CD14-positive monocyte (primary cell): ENCODE results near the gene TANGO2. TPM values are rescaled to one million over a fixed set of nuclear protein-coding genes. Genes with fewer than 3 reads are reported as not detected.

Experiments
- DNase-seq, 3 donors: peaks; one replicate each; pipeline ENCODE4 v3.0.0-alpha.2; 2011 to 2022
- H2AFZ ChIP-seq: 2 replicates; pipeline ENCODE4 v1.6.0; 2012; ENCODE audit warnings: mild to moderate bottlenecking, low read depth, low read length, inconsistent platforms; ENCODE audit not compliant: insufficient read depth, poor library complexity, severe bottlenecking
- H3K27ac ChIP-seq, 2 donors: 1 replicate in 1 of 2; 2 replicates in 1 of 2; pipeline ENCODE4 v1.5.1; 2012 to 2013; ENCODE audit warnings: low read length in 2 of 2, control low read depth in 1 of 2, inconsistent platforms in 1 of 2, low read depth in 1 of 2, mild to moderate bottlenecking in 1 of 2
- H3K27me3 ChIP-seq, 2 donors: one replicate each; pipeline versions ENCODE4 v1.6.0 to v1.6.1; 2011 to 2013; ENCODE audit warnings: low read length in 2 of 2; ENCODE audit not compliant: control insufficient read depth in 2 of 2, insufficient read depth in 2 of 2
- H3K36me3 ChIP-seq, 2 donors: replicated peaks in 1 of 2; 1 replicate in 1 of 2; 2 replicates in 1 of 2; pipeline versions ENCODE4 v1.5.1 to v1.6.1; 2012 to 2013; ENCODE audit warnings: low read length in 2 of 2, control low read depth in 1 of 2, inconsistent platforms in 1 of 2, mild to moderate bottlenecking in 1 of 2; ENCODE audit not compliant: insufficient read depth in 2 of 2, control insufficient read depth in 1 of 2
- H3K4me1 ChIP-seq, 2 donors: 1 replicate in 1 of 2; 2 replicates in 1 of 2; pipeline versions ENCODE4 v1.5.1 to v1.6.1; 2012 to 2013; ENCODE audit warnings: low read length in 2 of 2, control low read depth in 1 of 2, inconsistent platforms in 1 of 2, mild to moderate bottlenecking in 1 of 2, moderate library complexity in 1 of 2; ENCODE audit not compliant: insufficient read depth in 2 of 2, control insufficient read depth in 1 of 2
- H3K4me2 ChIP-seq: replicated peaks from 2 replicates; pipeline ENCODE3; 2012; ENCODE audit warnings: low read length, moderate library complexity, mild to moderate bottlenecking; ENCODE audit not compliant: poor library complexity, severe bottlenecking; ENCODE audit errors: extremely low read depth
- H3K4me3 ChIP-seq, 3 experiments: fragments of 200-600 bp in 1 of 3; sonication (generic) in 1 of 3; replicated peaks in 1 of 3; 1 replicate in 2 of 3; 2 replicates in 1 of 3; pipeline ENCODE4 v1.5.1; 2011 to 2013; ENCODE audit warnings: low read length in 3 of 3, mild to moderate bottlenecking in 3 of 3, control low read depth in 2 of 3, low read depth in 2 of 3, inconsistent platforms in 1 of 3, moderate library complexity in 1 of 3
- H3K79me2 ChIP-seq: 2 replicates; pipeline ENCODE4 v1.6.0; 2012; ENCODE audit warnings: mild to moderate bottlenecking, control low read depth, inconsistent platforms, low read length, moderate library complexity; ENCODE audit not compliant: insufficient read depth
- H3K9ac ChIP-seq: 2 replicates; pipeline ENCODE4 v1.6.0; 2017; ENCODE audit warnings: low read length, mild to moderate bottlenecking; ENCODE audit not compliant: insufficient read depth, poor library complexity, severe bottlenecking
- H3K9me3 ChIP-seq, 2 donors: replicated peaks in 1 of 2; 1 replicate in 1 of 2; 2 replicates in 1 of 2; pipeline versions ENCODE4 v1.5.1 to v1.6.1; 2012 to 2013; ENCODE audit warnings: low read length in 2 of 2, control low read depth in 1 of 2; ENCODE audit not compliant: control insufficient read depth in 1 of 2, insufficient read depth in 1 of 2
- H4K20me1 ChIP-seq: 2 replicates; pipeline ENCODE4 v1.6.0; 2012; ENCODE audit warnings: mild to moderate bottlenecking, low read length, control low read depth, moderate library complexity; ENCODE audit not compliant: insufficient read depth
- H3K27ac Mint-ChIP-seq, 7 donors: one replicate each; pipeline ENCODE4 v1.8.0; 2020; ENCODE audit warnings: mild to moderate bottlenecking in 7 of 7, mixed read lengths in 7 of 7, moderate library complexity in 6 of 7, inconsistent platforms in 2 of 7
- H3K27me3 Mint-ChIP-seq, 3 donors: one replicate each; pipeline ENCODE4 v1.8.0; 2021 to 2022; ENCODE audit warnings: low read depth in 3 of 3, mild to moderate bottlenecking in 3 of 3, mixed read lengths in 3 of 3, moderate library complexity in 3 of 3, inconsistent platforms in 1 of 3
- H3K36me3 Mint-ChIP-seq, 2 donors: one replicate each; pipeline ENCODE4 v1.8.0; 2020; ENCODE audit warnings: mixed read lengths in 2 of 2, inconsistent platforms in 1 of 2, mild to moderate bottlenecking in 1 of 2
- H3K4me1 Mint-ChIP-seq: one replicate; pipeline ENCODE4 v1.8.0; 2020; ENCODE audit warnings: mild to moderate bottlenecking, mixed read lengths
- H3K4me3 Mint-ChIP-seq, 2 donors: one replicate each; pipeline ENCODE4 v1.8.0; 2020; ENCODE audit warnings: mild to moderate bottlenecking in 2 of 2, mixed read lengths in 2 of 2, moderate library complexity in 1 of 2
- H3K9me3 Mint-ChIP-seq, 7 donors: one replicate each; pipeline ENCODE4 v1.8.0; 2020 to 2022; ENCODE audit warnings: mixed read lengths in 7 of 7, mild to moderate bottlenecking in 6 of 7, moderate library complexity in 6 of 7, inconsistent platforms in 2 of 7
- CTCF ChIP-seq: fragments of 200-600 bp; IDR thresholded peaks from one replicate; pipeline ENCODE4 v1.8.0; 2022; ENCODE audit warnings: antibody characterized with exemption, mild to moderate bottlenecking
- WGBS: methylation state at CpG from one replicate; pipeline ENCODE4 v1.1.5; 2013; ENCODE audit warnings: missing lambda C conversion rate; ENCODE audit not compliant: insufficient coverage; 5-methylcytosine and 5-hydroxymethylcytosine counted together
- intact Hi-C, 2 donors: fragments of 100-400 bp; cut with micrococcal nuclease; formaldehyde crosslinking; loops; one replicate each; pipeline versions ENCODE4 v1.15.0 to v1.15.1; 2023
- polyA plus RNA-seq, 3 donors: library from polyadenylated mRNA; depleted of rRNA in 1 of 3; unstranded in 2 of 3; stranded (reverse) in 1 of 3; fragments of 300-500 nt in 2 of 3; fragments of >200 nt in 1 of 3; fragmentation: Illumina TruSeq in 2 of 3; gene quantifications; 1 replicate in 2 of 3; 2 replicates in 1 of 3; pipeline ENCODE4 v1.2.3, GENCODE V29; 2012 to 2021

The TANGO2 gene
- polyA plus RNA-seq, 3 donors: 56.4 to 94.9 (median 58.2) TPM

DNA sequence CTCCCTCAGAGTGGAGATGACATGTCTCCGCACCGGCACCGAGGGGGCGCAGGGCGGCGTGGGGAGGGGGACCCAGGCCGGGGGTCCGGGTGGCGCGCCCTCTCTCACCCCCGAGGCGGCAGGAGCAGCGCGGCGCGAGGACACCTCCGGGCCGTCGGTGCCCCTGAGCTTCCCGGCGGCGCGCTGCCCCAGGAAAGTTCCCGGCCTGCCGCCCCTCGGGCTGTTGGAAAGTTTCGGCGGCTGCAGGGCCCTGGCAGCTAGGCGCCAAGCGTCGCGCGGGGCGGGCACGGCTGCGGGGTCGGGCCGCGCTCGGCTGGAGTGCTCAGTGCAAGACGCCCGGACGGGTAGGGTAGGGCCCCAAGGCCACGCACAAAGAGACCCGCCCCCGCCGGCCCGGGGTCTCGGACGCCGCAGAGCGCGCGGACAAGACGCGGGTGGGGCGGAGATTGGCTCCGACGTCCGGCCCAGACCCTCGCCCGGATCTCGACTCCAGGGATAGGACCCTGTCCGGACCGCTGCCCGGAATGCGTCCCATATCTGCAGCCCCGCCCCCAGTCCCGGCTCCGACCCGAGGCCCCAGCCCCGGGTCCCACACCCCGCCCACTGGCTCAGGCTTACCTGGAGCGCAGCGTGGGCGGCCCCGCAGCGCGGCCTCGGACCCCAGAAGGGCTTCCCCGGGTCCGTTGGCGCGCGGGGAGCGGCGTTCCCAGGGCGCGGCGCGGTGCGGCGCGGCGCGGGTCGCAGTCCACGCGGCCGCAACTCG lies 4.8 kb upstream of the TANGO2 start:
- H3K4me1 ChIP-seq: peaks cover 11 to 23% of the 10 kb centered on the region in 2 donors
- peaks cover 2% of the 10 kb centered on the region for H3K79me2 ChIP-seq
- H2AFZ ChIP-seq: peak overlapping the region; percentile 84
- H3K27ac Mint-ChIP-seq: no peak overlapping the region
- peaks cover 13% of the 10 kb centered on the region for H3K4me1 Mint-ChIP-seq
- peaks cover 17 to 37% of the 10 kb centered on the region in 2 donors for H3K27me3 ChIP-seq
- no peaks in the 10 kb centered on the region for H3K36me3 Mint-ChIP-seq
- intact Hi-C loops: loop anchor here in 1 of 2 donors (5.0 to 10.0 kb wide), 2 partner anchors 161 to 539 kb away; partner anchors contain the start of genes CDC45, GNB1L, RTL10 and UFD1
- H3K27ac ChIP-seq: no peak overlapping the region
- H3K4me3 Mint-ChIP-seq: peak overlapping the region; percentile 16 to 57
- peaks cover 0 to 8% (median 0%) of the 10 kb centered on the region in 7 donors for H3K9me3 Mint-ChIP-seq
- H3K9ac ChIP-seq: peak overlapping the region; percentile 37
- H3K9me3 ChIP-seq: peaks cover 0 to 6% of the 10 kb centered on the region in 2 donors
- DNase-seq: no peak
- WGBS: 2% methylated on average over 101 of the region's 101 CpGs
- peaks cover 35 to 53% (median 43%) of the 10 kb centered on the region in 3 donors for H3K27me3 Mint-ChIP-seq
- peak overlapping the region; percentile 38 to 79 (median 53) for H3K4me3 ChIP-seq
- H3K36me3 ChIP-seq: no peaks in the 10 kb centered on the region
- TF ChIP-seq CTCF: no peak
- H3K4me2 ChIP-seq: peak overlapping the region; percentile 84
- peaks cover 2% of the 10 kb centered on the region for H4K20me1 ChIP-seq

GRCh38 chr22:20016734-20017621 lies 3.9 kb upstream of the TANGO2 start, which contains the start of gene ARVCF:
Gene ARVCF, minus strand, starts transcription at chr22:20016823. Its CDS starts 26,029 bp downstream, at chr22:19990794.
- Mint-ChIP-seq H3K9me3 (peaks cover 0 to 8% (median 0%) of the 10 kb centered on the region in 7 donors), H3K4me1 (peaks cover 17% of the 10 kb centered on the region), H3K27me3 (peaks cover 37 to 53% (median 45%) of the 10 kb centered on the region in 3 donors), H3K36me3 (no peaks in the 10 kb centered on the region), H3K27ac (no peak within 1 kb of the TSS), H3K4me3 (peak within 1 kb of the TSS; percentile 85 to 94)
- TF ChIP-seq CTCF: no peak
- Histone ChIP-seq H3K9ac (peak within 1 kb of the TSS; percentile 37), H3K9me3 (peaks cover 0 to 6% of the 10 kb centered on the region in 2 donors), H3K36me3 (no peaks in the 10 kb centered on the region), H3K27me3 (peaks cover 17 to 37% of the 10 kb centered on the region in 2 donors), H3K27ac (no peak within 1 kb of the TSS), H3K4me3 (peak within 1 kb of the TSS; percentile 53 to 79 (median 59)), H3K4me2 (peak within 1 kb of the TSS; percentile 84), H3K79me2 (peaks cover 11% of the 10 kb centered on the region), H3K4me1 (peaks cover 18 to 31% of the 10 kb centered on the region in 2 donors), H4K20me1 (peaks cover 10% of the 10 kb centered on the region), H2AFZ (peak within 1 kb of the TSS; percentile 84)
- WGBS: 2% methylated on average over 73 of the region's 79 CpGs
- intact Hi-C loops: loop anchor here in 1 of 2 donors (5.0 to 10.0 kb wide), 2 partner anchors 162 to 540 kb away; partner anchors contain the start of genes CDC45, GNB1L, RTL10 and UFD1
- peak; percentile 88 to 91 (median 89) for DNase-seq
